Cardiac fibroblast (primary cell): ENCODE results near the gene MYPN.

ENCODE experiments used
- DNase-seq, 2 donors: peaks; one replicate each; pipeline versions ENCODE4 v3.0.0 to v3.0.0-alpha.2; 2010; ENCODE audit warnings: low read depth in 2 of 2
- H3K4me3 ChIP-seq, 2 donors: replicated peaks in 1 of 2; 1 replicate in 1 of 2; 2 replicates in 1 of 2; pipeline ENCODE4 v1.5.1; 2011; ENCODE audit warnings: low read depth in 2 of 2, low read length in 2 of 2, mild to moderate bottlenecking in 2 of 2, moderate library complexity in 1 of 2
- TF ChIP-seq, protein P1 (sequence below): IDR thresholded peaks from one replicate; pipeline ENCODE4 v1.5.1; 2011; ENCODE audit warnings: low read depth, mild to moderate bottlenecking, low read length, inconsistent platforms

Gene MYPN

GRCh38 chr10:68211669-68212068 is 102.4 kb downstream of the MYPN start:
- H3K4me3 ChIP-seq: no peak overlapping the region
- TF ChIP-seq, protein P1, sequence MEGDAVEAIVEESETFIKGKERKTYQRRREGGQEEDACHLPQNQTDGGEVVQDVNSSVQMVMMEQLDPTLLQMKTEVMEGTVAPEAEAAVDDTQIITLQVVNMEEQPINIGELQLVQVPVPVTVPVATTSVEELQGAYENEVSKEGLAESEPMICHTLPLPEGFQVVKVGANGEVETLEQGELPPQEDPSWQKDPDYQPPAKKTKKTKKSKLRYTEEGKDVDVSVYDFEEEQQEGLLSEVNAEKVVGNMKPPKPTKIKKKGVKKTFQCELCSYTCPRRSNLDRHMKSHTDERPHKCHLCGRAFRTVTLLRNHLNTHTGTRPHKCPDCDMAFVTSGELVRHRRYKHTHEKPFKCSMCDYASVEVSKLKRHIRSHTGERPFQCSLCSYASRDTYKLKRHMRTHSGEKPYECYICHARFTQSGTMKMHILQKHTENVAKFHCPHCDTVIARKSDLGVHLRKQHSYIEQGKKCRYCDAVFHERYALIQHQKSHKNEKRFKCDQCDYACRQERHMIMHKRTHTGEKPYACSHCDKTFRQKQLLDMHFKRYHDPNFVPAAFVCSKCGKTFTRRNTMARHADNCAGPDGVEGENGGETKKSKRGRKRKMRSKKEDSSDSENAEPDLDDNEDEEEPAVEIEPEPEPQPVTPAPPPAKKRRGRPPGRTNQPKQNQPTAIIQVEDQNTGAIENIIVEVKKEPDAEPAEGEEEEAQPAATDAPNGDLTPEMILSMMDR: no peak
- DNase-seq: no peak

DNA sequence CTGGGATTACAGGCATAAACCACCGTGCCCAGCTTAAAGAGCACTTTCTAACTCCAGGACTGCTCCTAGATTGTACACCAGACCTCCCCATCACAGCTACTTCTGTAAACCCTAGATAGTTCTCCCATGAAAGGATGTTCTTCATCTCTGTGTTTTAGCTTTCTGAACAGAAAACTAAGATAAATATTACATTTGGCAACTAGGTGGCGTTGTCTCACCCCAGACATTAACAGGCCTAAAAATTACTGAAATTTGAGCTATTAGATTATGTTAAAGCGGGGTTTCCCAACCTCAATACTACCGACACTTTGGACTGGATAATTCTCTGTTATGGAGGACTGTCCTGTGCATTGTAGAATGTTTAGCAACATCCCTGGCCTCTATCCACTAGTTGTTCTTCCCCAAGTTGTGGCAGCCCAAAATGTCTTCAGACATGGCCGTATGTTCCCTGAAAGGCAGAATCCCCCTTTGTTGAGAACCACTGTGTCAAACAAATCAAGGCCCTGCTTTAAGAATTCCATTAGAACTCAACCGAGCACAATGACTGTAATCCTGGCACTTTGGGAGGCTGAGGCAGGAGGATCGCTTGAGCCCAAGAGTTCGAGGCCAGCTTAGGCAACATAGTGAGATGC is 103.5 kb downstream of the MYPN start:
- DNase-seq: peak; percentile 62 to 66
- H3K4me3 ChIP-seq: no peak overlapping the region
- TF ChIP-seq, protein P1: peak; percentile 49

GRCh38 chr10:68218786-68219185 is 109.5 kb downstream of the MYPN start:
- DNase-seq: no peak
- no peak overlapping the region for H3K4me3 ChIP-seq
- TF ChIP-seq, protein P1: no peak

DNA sequence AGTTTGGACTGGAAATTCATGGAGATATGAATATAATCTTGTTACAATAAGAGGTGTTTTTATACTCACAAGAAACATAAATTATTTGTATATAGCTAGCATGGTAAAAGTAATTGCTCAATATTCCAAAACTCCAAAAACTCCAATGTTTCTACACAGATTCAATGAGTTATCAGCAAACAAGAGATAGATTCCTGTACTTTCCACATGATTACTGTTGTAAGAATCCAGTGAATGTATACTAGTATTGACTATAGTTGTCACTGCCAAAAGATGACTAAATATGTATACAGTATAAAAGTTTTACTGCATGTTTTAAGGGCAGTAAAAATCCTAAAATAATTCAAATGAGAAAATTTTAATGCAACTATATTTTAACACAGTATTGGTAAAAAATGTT is 111.9 kb downstream of the MYPN start:
- TF ChIP-seq, protein P1: no peak
- H3K4me3 ChIP-seq: no peak overlapping the region
- peak in 1 of 2 donors; percentile 36 for DNase-seq

DNA sequence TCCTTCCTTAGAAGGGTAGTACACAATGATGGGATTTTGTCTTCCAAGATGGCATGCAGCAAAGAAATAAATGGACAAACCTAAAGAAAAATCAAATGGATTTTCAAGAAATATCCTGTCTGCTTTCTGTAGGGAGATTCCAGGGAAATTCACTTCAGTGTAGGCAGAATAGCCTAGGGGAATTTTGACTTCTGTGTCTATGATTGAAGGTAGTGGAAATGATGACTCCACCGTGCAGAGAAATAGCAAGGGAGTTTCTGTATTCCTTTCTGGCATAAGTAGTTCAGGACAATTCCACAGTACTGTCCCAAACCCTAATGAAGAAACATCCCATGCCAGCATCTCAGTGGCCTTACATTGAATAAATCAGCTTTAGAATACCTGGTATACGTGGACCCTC is 113.1 kb downstream of the MYPN start:
- TF ChIP-seq, protein P1: no peak
- DNase-seq: no peak
- H3K4me3 ChIP-seq: no peak overlapping the region

- no peak overlapping the region for H3K4me3 ChIP-seq
- DNase-seq: no peak
- TF ChIP-seq, protein P1: no peak
Measured at GRCh38 chr10:68223535-68224165, 114.4 kb downstream of the MYPN start.

DNA sequence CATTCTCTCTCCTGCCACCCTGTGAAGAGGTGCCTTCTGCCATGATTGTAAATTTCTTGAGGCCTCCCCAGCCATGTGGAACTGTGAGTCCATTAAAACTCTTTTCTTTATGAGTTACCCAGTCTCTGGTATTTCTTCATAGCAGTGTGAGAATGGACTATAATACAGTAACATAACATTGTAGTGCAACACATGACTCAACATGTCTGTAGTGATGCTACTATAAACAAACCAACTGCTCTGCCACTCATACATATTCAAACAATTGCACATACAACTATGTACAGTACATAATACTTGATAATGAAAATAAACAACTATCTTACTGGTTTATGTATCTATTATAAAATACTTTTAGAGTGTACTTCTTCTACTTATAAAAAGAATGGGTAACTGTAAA is 115.5 kb downstream of the MYPN start:
- no peak overlapping the region for H3K4me3 ChIP-seq
- TF ChIP-seq, protein P1: no peak
- DNase-seq: peak in 1 of 2 donors; percentile 57
